ENCODE results near the gene HIPK3. TPM values are rescaled to one million over a fixed set of nuclear protein-coding genes. Genes with fewer than 3 reads are reported as not detected.

Gene HIPK3
- total RNA-seq, 1 donor from 2014 or later: 78.5 TPM

DNA sequence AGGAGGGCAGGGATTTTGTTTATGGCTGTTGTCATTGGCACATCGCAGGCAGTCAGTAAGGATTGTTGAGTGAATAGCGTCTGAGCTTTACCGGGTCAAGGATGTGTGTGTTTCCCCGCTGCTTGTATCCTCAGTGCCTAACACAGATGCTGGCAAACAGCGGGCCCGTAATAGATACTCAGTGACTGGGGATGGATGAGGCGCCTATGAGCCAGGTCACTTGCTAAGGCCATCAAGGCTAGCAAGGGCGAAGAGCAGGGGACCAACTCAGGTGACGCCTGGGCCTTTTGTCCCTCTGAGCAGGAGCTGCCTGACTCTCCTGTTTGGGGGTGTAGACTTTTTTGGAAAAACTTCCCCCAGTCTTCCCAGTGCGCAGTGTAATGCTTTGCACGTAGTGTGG is 118.1 kb downstream of the HIPK3 start:
- FAIRE-seq (no peak), DNase-seq (ENCODE audit: low read depth) (no peak)
- Histone ChIP-seq H3K27ac (ENCODE audit: low read depth, low read length) (no peak overlapping the region), H3K27me3 (ENCODE audit: insufficient read depth, low read length) (no peaks in the 10 kb centered on the region), H2AFZ (ENCODE audit: low read depth, low read length) (peak overlapping the region; percentile 74), H3K4me3 (ENCODE audit: insufficient read depth, low read depth, low read length) (peak overlapping the region; percentile 86), H3K79me2 (ENCODE audit: insufficient read depth, low read length) (peaks cover 51% of the 10 kb centered on the region), H3K36me3 (ENCODE audit: insufficient read depth, low read length) (no peaks in the 10 kb centered on the region), H3K9me3 (ENCODE audit: insufficient read depth, low read depth, low read length) (no peaks in the 10 kb centered on the region), H3K4me2 (ENCODE audit: low read length) (peak overlapping the region; percentile 94), H3K9ac (ENCODE audit: low read length) (peak overlapping the region; percentile 81), H3K4me1 (ENCODE audit: insufficient read depth, low read length) (peaks cover 60% of the 10 kb centered on the region), H4K20me1 (ENCODE audit: insufficient read depth, low read length) (peaks cover 25% of the 10 kb centered on the region)
- Mint-ChIP-seq H3K9me3 (ENCODE audit: unreplicated experiment) (no peaks in the 10 kb centered on the region), H3K4me1 (ENCODE audit: low read depth, unreplicated experiment) (peaks cover 32% of the 10 kb centered on the region), H3K27me3 (ENCODE audit: low read depth, unreplicated experiment) (no peaks in the 10 kb centered on the region), H3K36me3 (ENCODE audit: low read depth, unreplicated experiment) (no peaks in the 10 kb centered on the region), H3K27ac (ENCODE audit: unreplicated experiment) (no peak overlapping the region), H3K4me3 (ENCODE audit: unreplicated experiment) (peak overlapping the region; percentile 90)
- TF ChIP-seq, protein P1, sequence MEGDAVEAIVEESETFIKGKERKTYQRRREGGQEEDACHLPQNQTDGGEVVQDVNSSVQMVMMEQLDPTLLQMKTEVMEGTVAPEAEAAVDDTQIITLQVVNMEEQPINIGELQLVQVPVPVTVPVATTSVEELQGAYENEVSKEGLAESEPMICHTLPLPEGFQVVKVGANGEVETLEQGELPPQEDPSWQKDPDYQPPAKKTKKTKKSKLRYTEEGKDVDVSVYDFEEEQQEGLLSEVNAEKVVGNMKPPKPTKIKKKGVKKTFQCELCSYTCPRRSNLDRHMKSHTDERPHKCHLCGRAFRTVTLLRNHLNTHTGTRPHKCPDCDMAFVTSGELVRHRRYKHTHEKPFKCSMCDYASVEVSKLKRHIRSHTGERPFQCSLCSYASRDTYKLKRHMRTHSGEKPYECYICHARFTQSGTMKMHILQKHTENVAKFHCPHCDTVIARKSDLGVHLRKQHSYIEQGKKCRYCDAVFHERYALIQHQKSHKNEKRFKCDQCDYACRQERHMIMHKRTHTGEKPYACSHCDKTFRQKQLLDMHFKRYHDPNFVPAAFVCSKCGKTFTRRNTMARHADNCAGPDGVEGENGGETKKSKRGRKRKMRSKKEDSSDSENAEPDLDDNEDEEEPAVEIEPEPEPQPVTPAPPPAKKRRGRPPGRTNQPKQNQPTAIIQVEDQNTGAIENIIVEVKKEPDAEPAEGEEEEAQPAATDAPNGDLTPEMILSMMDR (IDR thresholded peaks at IDR 0.05; ENCODE audit: insufficient read depth, low read depth, low read length): no peak
- TF ChIP-seq EZH2 (IDR thresholded peaks at IDR 0.05; ENCODE audit: insufficient read depth, low read length): no peak

DNA sequence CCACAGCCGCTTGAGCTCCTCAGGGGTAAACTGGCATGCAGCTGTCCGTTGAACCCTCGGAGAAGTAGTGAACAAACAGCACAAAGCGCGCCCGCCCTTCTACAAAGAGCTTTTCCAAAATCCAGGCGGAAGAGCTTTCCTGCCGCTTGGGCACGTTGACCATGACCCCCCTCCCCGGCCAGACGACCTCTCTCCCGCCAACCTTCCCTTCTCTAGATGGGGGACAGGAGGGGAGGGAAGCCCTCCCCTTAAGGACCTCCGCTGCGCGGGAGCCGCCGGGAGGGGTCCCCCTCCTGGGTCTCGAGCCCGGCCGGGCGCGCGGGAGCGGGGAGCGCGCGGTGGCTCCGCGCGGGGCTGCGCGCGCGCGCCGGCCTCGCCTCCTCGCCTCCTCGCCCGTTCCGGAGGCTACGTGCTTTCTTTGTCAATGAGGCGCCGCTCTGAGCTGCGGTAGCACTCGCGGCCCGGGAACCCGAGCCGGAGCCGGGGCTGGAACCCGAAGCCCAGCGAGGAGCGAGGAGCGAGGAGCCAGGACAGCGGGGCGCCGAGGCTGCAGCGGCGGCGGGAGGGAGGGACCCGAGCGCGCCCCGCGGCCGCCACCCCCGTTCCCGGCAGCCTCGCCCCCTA is 118.6 kb downstream of the HIPK3 start, which contains the start of gene KIAA1549L:
Gene KIAA1549L, plus strand, starts transcription at position 421 of the 624 bp plus-strand sequence.
- Histone ChIP-seq H3K27me3 (ENCODE audit: insufficient read depth, low read length) (no peaks in the 10 kb centered on the region), H3K79me2 (ENCODE audit: insufficient read depth, low read length) (peaks cover 57% of the 10 kb centered on the region), H3K27ac (ENCODE audit: low read depth, low read length) (peak within 1 kb of the TSS; percentile 55), H3K4me1 (ENCODE audit: insufficient read depth, low read length) (peaks cover 58% of the 10 kb centered on the region), H4K20me1 (ENCODE audit: insufficient read depth, low read length) (peaks cover 29% of the 10 kb centered on the region), H3K9ac (ENCODE audit: low read length) (peak within 1 kb of the TSS; percentile 81), H3K9me3 (ENCODE audit: insufficient read depth, low read depth, low read length) (no peaks in the 10 kb centered on the region), H3K4me2 (ENCODE audit: low read length) (peak within 1 kb of the TSS; percentile 94), H3K36me3 (ENCODE audit: insufficient read depth, low read length) (no peaks in the 10 kb centered on the region), H2AFZ (ENCODE audit: low read depth, low read length) (peak within 1 kb of the TSS; percentile 74), H3K4me3 (ENCODE audit: insufficient read depth, low read depth, low read length) (peak within 1 kb of the TSS; percentile 86)
- Mint-ChIP-seq H3K27me3 (ENCODE audit: low read depth, unreplicated experiment) (no peaks in the 10 kb centered on the region), H3K36me3 (ENCODE audit: low read depth, unreplicated experiment) (no peaks in the 10 kb centered on the region), H3K4me3 (ENCODE audit: unreplicated experiment) (peak within 1 kb of the TSS; percentile 90), H3K27ac (ENCODE audit: unreplicated experiment) (peak within 1 kb of the TSS; percentile 29), H3K4me1 (ENCODE audit: low read depth, unreplicated experiment) (peaks cover 32% of the 10 kb centered on the region), H3K9me3 (ENCODE audit: unreplicated experiment) (no peaks in the 10 kb centered on the region)
- DNase-seq (ENCODE audit: low read depth) (peak; percentile 31), FAIRE-seq (no peak)
- TF ChIP-seq EZH2 (IDR thresholded peaks at IDR 0.05; ENCODE audit: insufficient read depth, low read length): no peak
- TF ChIP-seq, protein P1 (IDR thresholded peaks at IDR 0.05; ENCODE audit: insufficient read depth, low read depth, low read length): no peak
